T47D (cell line): ENCODE data around the gene ZNF618.

ENCODE experiments used
- DNase-seq, 2 experiments: peaks; one replicate each; pipeline versions ENCODE4 v3.0.0 to v3.0.0-alpha.2; 2011 to 2012; ENCODE audit warnings: low read depth in 1 of 2, low spot score in 1 of 2
- JUND ChIP-seq: IDR thresholded peaks from 2 replicates; pipeline ENCODE4 v1.6.1; 2012; ENCODE audit warnings: low read depth
- in situ Hi-C: cut with HindIII; loops from 2 replicates; pipeline ENCODE4 v1.10.0; 2016; ENCODE audit warnings: low sequenced_read_pairs, low pct_unique_long_range_greater_than_20kb

The ZNF618 gene

DNA sequence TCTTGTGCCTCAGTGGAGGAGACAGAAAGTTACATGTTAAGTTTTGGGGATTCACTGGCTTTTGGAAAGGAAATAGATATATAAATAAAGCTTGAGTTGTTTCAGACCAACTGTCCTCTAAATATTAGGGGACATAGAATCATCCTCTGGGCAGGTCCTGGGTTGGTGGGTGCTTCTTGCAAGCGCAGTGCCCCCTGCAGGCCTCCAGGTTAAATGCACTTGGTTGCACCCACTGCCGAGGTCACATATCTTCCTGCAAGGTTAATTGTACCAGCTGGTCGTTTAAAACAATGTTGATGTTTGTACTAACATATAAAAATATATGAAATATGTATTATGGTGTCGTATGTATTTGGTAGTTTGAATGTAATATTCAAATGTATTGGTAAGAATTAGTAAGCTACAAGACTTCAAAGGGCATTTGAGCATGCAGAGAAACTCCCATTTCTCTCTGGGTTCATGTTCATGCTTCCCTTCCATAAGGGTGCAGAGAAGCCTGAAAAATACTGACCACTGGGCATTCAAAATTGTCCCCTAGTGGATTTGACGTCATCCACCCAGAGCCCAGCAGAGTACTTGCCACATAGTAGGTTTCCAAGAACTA, 87.0 kb downstream of the ZNF618 start:
- in situ Hi-C loops = no loop called here
- no peak for TF ChIP-seq JUND
- peak in 1 of 2 experiments; percentile 38 for DNase-seq

DNA sequence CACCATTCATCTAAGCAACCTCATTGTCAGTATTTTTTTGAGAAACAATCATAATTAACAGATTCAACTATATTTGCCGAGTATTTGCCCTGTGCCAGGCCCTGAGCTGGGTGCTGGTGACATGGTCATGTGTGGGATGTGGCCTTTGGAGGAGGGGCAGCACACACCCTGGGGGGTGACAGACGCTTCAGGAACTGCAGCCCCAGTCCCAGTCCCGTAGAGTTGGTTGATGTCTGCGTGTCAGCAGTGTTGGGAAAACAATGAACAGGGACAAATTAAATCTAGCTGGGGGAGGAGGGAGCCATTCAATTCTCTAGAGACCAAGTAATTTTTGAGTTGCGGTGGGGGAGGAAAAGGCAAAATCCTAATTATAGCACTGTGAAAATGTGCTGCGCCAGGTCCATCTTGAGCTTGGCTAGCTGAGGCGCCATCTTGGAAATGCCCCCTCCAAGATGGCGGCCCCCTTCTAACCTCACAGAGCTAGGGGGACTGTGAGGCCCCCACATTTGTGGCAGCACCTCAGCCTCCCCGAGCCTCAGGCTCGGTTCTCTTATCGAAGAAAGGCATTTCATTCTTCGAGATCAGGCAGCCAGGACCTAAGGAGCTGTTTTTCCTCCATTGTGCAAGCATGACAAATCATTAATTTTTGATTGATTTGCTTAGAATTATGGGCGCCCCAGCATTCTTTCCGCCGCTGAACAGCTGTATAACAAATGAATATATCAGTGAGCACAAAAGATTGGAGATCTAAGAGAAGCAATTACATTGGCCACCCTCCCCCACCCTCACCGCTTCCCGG, 87.8 kb downstream of the ZNF618 start:
- in situ Hi-C loops = no loop called here
- DNase-seq = no peak
- TF ChIP-seq JUND = no peak

DNA sequence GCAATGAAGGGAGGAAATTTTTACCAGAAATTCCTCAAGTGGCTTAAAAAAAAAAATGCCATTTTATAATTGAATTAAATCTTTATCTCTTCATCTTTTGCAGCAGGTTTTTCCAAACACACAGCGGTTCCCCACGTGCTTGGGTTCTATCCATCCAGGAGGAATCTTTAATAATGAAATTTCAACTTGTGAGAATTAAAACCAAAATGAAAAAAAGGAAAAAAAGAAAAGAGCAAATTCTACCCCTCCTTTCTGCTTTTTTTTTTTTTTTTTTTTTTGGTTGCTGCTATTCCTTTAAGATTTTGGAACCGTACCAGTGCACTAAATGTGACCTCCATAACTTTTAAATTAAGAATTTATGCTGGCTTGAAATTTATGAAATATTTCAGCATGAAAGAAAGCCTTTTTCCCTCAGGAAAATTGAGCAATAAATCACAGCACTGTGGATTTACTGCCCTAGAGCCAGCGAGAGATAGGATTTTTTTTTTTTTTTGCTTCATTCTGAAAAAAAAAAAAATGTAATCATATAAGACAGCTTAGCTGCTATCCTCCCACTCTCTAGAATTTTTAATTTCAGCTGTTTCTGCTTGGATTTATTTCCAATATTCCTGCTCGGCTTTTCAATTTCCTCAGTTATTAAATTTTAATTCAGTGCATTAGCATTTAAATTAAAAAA, 88.5 kb downstream of the ZNF618 start:
- no peak for TF ChIP-seq JUND
- in situ Hi-C loops = no loop called here
- DNase-seq = no peak

GRCh38 chr9:113966394-113966793, 90.3 kb downstream of the ZNF618 start:
- no peak for TF ChIP-seq JUND
- in situ Hi-C loops = no loop called here
- DNase-seq = no peak

GRCh38 chr9:113967380-113967779, 91.3 kb downstream of the ZNF618 start:
- DNase-seq = no peak
- no peak for TF ChIP-seq JUND
- in situ Hi-C loops = no loop called here

GRCh38 chr9:113969343-113969742, 93.2 kb downstream of the ZNF618 start:
- in situ Hi-C loops = no loop called here
- TF ChIP-seq JUND = no peak

DNA sequence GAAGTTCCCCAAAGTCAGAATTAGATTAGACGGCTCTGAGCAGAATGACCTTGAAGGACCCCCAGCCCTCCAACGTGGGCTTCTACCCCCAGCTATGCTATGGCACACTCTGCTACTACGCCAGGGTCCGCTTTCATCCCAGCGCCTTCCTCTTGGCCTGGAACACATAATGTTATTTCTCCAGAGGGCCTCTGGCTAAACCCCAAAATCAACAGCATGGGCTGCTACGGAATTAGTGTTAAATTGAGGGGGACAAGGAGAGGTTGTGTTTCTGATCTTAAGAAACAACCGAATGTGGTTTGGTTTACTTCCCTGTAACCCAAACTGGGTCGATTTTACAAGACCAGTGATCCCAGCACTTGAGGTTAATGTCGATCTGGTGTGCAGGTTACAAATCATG, 97.1 kb downstream of the ZNF618 start:
- in situ Hi-C loops = no loop called here
- no peak for TF ChIP-seq JUND
- DNase-seq = no peak

More at GRCh38 chr9:113969343-113969742, 93.2 kb downstream of the ZNF618 start:
- no peak for DNase-seq

GRCh38 chr9:113973963-113974413, 97.9 kb downstream of the ZNF618 start:
- peak; percentile 61 to 67 for DNase-seq
- in situ Hi-C loops = no loop called here
- no peak for TF ChIP-seq JUND

DNA sequence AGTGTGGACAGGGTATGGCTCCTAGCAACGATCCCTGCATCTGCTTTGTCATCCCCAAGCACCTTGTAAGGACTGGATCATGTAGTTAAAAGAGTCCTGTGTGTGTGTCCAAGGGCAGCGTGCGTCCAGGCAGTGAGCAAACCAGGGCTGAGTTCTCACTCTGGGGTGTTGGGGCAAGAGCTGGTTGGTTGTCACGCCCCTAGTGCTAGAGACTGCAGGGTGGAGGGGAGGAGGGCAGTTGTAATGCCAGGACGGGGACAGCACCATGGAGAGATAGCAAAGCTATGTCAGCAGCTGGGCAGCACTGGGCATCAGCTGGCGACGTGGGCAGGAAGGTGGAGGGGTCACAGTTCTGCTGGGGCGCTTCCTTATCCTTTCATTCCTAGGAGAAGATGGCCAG, 100.8 kb downstream of the ZNF618 start:
- DNase-seq = no peak
- in situ Hi-C loops = no loop called here
- no peak for TF ChIP-seq JUND

- in situ Hi-C loops = no loop called here
- no peak for DNase-seq
Measured at GRCh38 chr9:113978725-113979342, 102.7 kb downstream of the ZNF618 start.

GRCh38 chr9:113979343-113980127, 103.4 kb downstream of the ZNF618 start:
- TF ChIP-seq JUND = no peak
- in situ Hi-C loops = no loop called here
- DNase-seq = no peak

More at GRCh38 chr9:113978725-113979342, 102.7 kb downstream of the ZNF618 start:
- no peak for TF ChIP-seq JUND

- TF ChIP-seq JUND = no peak
- no peak for DNase-seq
- in situ Hi-C loops = no loop called here
Measured at GRCh38 chr9:113984639-113985380, 108.7 kb downstream of the ZNF618 start.
